ENCODE measurements around the gene C11orf16.

DNA sequence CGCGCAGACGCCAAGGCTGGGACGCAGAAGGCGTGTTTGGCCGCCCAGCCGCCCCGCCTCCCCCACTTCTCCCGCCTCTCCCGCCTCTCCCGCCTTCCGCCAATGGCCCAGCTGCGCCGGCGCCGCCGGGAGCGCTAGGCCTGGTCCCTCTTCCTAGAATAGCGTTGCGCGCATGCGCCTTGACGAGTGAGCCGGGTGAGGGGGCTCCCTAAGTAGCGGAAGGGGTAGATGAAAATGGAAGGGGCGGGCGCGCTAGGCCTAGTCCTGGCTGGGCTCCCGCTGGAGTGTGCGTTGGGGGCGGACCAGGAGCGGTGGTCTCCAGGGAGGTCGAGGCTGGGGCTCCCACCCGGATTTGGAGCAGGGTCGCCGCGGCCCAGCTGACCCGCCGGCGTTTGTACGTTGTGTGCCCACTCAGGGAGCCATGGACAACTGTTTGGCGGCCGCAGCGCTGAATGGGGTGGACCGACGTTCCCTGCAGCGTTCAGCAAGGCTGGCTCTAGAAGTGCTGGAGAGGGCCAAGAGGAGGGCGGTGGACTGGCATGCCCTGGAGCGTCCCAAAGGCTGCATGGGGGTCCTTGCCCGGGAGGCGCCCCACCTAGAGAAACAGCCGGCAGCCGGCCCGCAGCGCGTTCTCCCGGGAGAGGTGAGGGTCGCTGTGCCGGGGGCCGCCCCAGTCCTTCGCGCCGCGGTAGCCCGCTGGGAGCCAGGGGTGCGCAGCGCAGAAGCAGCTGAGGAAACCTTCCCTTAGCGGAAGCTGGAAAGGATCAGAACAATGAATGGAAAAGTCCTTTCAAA lies 21.5 kb downstream of the C11orf16 start, which contains the start of gene AKIP1:
- TF ChIP-seq, protein P1, sequence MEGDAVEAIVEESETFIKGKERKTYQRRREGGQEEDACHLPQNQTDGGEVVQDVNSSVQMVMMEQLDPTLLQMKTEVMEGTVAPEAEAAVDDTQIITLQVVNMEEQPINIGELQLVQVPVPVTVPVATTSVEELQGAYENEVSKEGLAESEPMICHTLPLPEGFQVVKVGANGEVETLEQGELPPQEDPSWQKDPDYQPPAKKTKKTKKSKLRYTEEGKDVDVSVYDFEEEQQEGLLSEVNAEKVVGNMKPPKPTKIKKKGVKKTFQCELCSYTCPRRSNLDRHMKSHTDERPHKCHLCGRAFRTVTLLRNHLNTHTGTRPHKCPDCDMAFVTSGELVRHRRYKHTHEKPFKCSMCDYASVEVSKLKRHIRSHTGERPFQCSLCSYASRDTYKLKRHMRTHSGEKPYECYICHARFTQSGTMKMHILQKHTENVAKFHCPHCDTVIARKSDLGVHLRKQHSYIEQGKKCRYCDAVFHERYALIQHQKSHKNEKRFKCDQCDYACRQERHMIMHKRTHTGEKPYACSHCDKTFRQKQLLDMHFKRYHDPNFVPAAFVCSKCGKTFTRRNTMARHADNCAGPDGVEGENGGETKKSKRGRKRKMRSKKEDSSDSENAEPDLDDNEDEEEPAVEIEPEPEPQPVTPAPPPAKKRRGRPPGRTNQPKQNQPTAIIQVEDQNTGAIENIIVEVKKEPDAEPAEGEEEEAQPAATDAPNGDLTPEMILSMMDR (IDR thresholded peaks at IDR 0.05), result no peak
- peak; percentile 29 to 68 for TF ChIP-seq POLR2A (IDR thresholded peaks at IDR 0.05)
